Glomerular endothelial cell (primary cell): ENCODE data around the gene P4HA1. TPM values are rescaled to one million over a fixed set of nuclear protein-coding genes. Genes with fewer than 3 reads are reported as not detected.
"Not testable (repeated sequence)": the region's sequence is repeated elsewhere in the genome, so short reads cannot be mapped to it uniquely, and the experiment has no call there.

ENCODE experiments used
- DNase-seq: peaks from one replicate; pipeline ENCODE4 v3.0.0-alpha.2; 2011; ENCODE audit warnings: low read depth, low spot score; ENCODE audit errors: extremely low read depth
- total RNA-seq: library from RNA; depleted of rRNA; stranded (reverse); fragments of >200 nt; gene quantifications from 2 replicates; pipeline ENCODE4 v1.2.3, GENCODE V29; 2015

The P4HA1 gene
- 82.2 and 83.8 TPM in 2 replicates for total RNA-seq

- no peak for DNase-seq
Observed at GRCh38 chr10:73096449-73097304, at the start of gene P4HA1. Gene P4HA1, minus strand, starts transcription at chr10:73096866. Its CDS starts 21,983 bp downstream, at chr10:73074883.

- DNase-seq: no peak
Observed at GRCh38 chr10:73141603-73142002, 44.9 kb upstream of the P4HA1 start.

GRCh38 chr10:73139251-73139650 is 42.6 kb upstream of the P4HA1 start:
- no peak for DNase-seq

GRCh38 chr10:73136627-73137026 is 40.0 kb upstream of the P4HA1 start:
- DNase-seq: no peak

- DNase-seq: no peak
Observed at GRCh38 chr10:73134727-73135126, 38.1 kb upstream of the P4HA1 start.

GRCh38 chr10:73131913-73132686 is 35.4 kb upstream of the P4HA1 start:
- DNase-seq: no peak

- no peak for DNase-seq
Observed at GRCh38 chr10:73131301-73131700, 34.6 kb upstream of the P4HA1 start.

GRCh38 chr10:73126343-73126742 is 29.7 kb upstream of the P4HA1 start:
- DNase-seq: no peak

- no peak for DNase-seq
Observed at GRCh38 chr10:73119952-73120351, 23.3 kb upstream of the P4HA1 start.

GRCh38 chr10:73119457-73119856 is 22.8 kb upstream of the P4HA1 start:
- no peak for DNase-seq

- DNase-seq: no peak
Observed at GRCh38 chr10:73117976-73118743, 21.5 kb upstream of the P4HA1 start.

GRCh38 chr10:73116017-73116416 is 19.4 kb upstream of the P4HA1 start:
- no peak for DNase-seq

GRCh38 chr10:73113551-73113950 is 16.9 kb upstream of the P4HA1 start:
- no peak for DNase-seq

- DNase-seq: not testable (repeated sequence)
Observed at GRCh38 chr10:73112032-73112431, 15.4 kb upstream of the P4HA1 start.

GRCh38 chr10:73110345-73110849 is 13.7 kb upstream of the P4HA1 start, which contains the start of gene NUDT13:
Gene NUDT13, plus strand, starts transcription at chr10:73110455. Its CDS starts 3,911 bp downstream, at chr10:73114366.
- no peak for DNase-seq

- not testable (repeated sequence) for DNase-seq
Observed at GRCh38 chr10:73109248-73109652, 12.6 kb upstream of the P4HA1 start.

- no peak for DNase-seq
Observed at GRCh38 chr10:73106301-73106700, 9.6 kb upstream of the P4HA1 start.

- no peak for DNase-seq
Observed at GRCh38 chr10:73099141-73099540, 2.5 kb upstream of the P4HA1 start.

- DNase-seq: no peak
Observed at GRCh38 chr10:73097305-73097670, 622 bp upstream of the P4HA1 start.

GRCh38 chr10:73096041-73096448 is 621 bp downstream of the P4HA1 start:
- DNase-seq: no peak
